ELF-1 (cell line): ENCODE data around the gene MARVELD3.

Experiments used
- DNase-seq: peaks from one replicate; pipeline ENCODE4 v3.0.0-alpha.2; 2016; ENCODE audit warnings: low read depth, low spot score

The MARVELD3 gene

GRCh38 chr16:71623597-71623996, 2.4 kb upstream of the MARVELD3 start:
- no peak for DNase-seq

GRCh38 chr16:71625113-71625850, 702 bp upstream of the MARVELD3 start:
- DNase-seq: no peak

GRCh38 chr16:71626858-71627213, 852 bp downstream of the MARVELD3 start:
- no peak for DNase-seq

GRCh38 chr16:71627731-71628181, 1.8 kb downstream of the MARVELD3 start:
- peak; percentile 40 for DNase-seq

- no peak for DNase-seq
These were observed 2.8 kb downstream of the MARVELD3 start for GRCh38 chr16:71628810-71629209.

- DNase-seq: no peak
These were observed 3.5 kb downstream of the MARVELD3 start for GRCh38 chr16:71629278-71630016.

GRCh38 chr16:71630808-71631207, 4.8 kb downstream of the MARVELD3 start:
- DNase-seq: no peak

- no peak for DNase-seq
These were observed 5.8 kb downstream of the MARVELD3 start for GRCh38 chr16:71631776-71632175.

- DNase-seq: no peak
These were observed 9.6 kb downstream of the MARVELD3 start for GRCh38 chr16:71635632-71636031.

GRCh38 chr16:71637398-71637797, 11.4 kb downstream of the MARVELD3 start:
- peak; percentile 47 for DNase-seq

GRCh38 chr16:71645450-71645849, 19.5 kb downstream of the MARVELD3 start:
- DNase-seq: peak; percentile 36

- DNase-seq: no peak
These were observed 21.4 kb downstream of the MARVELD3 start for GRCh38 chr16:71647391-71647790.

- no peak for DNase-seq
These were observed 22.2 kb downstream of the MARVELD3 start for GRCh38 chr16:71648162-71648561.

- DNase-seq: no peak
These were observed 22.9 kb downstream of the MARVELD3 start for GRCh38 chr16:71648921-71649320.

GRCh38 chr16:71649704-71650103, 23.7 kb downstream of the MARVELD3 start:
- DNase-seq: no peak

- DNase-seq: no peak
These were observed 32.8 kb downstream of the MARVELD3 start for GRCh38 chr16:71658771-71659170.

- DNase-seq: no peak
These were observed 33.5 kb downstream of the MARVELD3 start for GRCh38 chr16:71659471-71659870.

GRCh38 chr16:71666264-71666663, 40.3 kb downstream of the MARVELD3 start:
- DNase-seq: no peak

GRCh38 chr16:71666928-71667707, 41.1 kb downstream of the MARVELD3 start:
- no peak for DNase-seq

- no peak for DNase-seq
These were observed 44.0 kb downstream of the MARVELD3 start for GRCh38 chr16:71669926-71670536.

- no peak for DNase-seq
These were observed 44.6 kb downstream of the MARVELD3 start for GRCh38 chr16:71670537-71670936.

- no peak for DNase-seq
These were observed 45.2 kb downstream of the MARVELD3 start for GRCh38 chr16:71671165-71671564.
